GM18951 (cell line): Measurements from ENCODE around the gene MAN1A2.
"Not testable (repeated sequence)": the region's sequence is repeated elsewhere in the genome, so short reads cannot be mapped to it uniquely, and the experiment has no call there.

Experiments used
- POLR2A ChIP-seq: IDR thresholded peaks from 4 replicates; pipeline ENCODE4 v1.6.1; 2011; ENCODE audit warnings: mild to moderate bottlenecking; ENCODE audit not compliant: insufficient read length, insufficient read depth; ENCODE audit errors: extremely low read depth
- in situ Hi-C: fragments of 300-500 bp; cut with MboI; formaldehyde crosslinking; loops from one replicate; pipeline ENCODE4 v1.12.0; 2022; ENCODE audit warnings: low sequenced_read_pairs, mixed read lengths, inconsistent platforms; ENCODE audit not compliant: unreplicated experiment

Gene MAN1A2

GRCh38 chr1:117367046-117368025 is at the start of gene MAN1A2:
Gene MAN1A2 (plus strand): TSS chr1:117367449. CDS start chr1:117368184, 735 bp downstream.
- in situ Hi-C loops = no loop called here

GRCh38 chr1:117318011-117318410 is 49.2 kb upstream of the MAN1A2 start:
- in situ Hi-C loops = no loop called here
- no peak for TF ChIP-seq POLR2A

More at GRCh38 chr1:117367046-117368025, at the start of gene MAN1A2:
- peak; percentile 91 for TF ChIP-seq POLR2A

- in situ Hi-C loops = no loop called here
- no peak for TF ChIP-seq POLR2A
These were observed 48.8 kb upstream of the MAN1A2 start for GRCh38 chr1:117318426-117318825.

- no peak for TF ChIP-seq POLR2A
- in situ Hi-C loops = no loop called here
These were observed 46.7 kb upstream of the MAN1A2 start for GRCh38 chr1:117320515-117320914.

- in situ Hi-C loops = no loop called here
- no peak for TF ChIP-seq POLR2A
These were observed 45.3 kb upstream of the MAN1A2 start for GRCh38 chr1:117321680-117322609.

- in situ Hi-C loops = no loop called here
- no peak for TF ChIP-seq POLR2A
These were observed 42.9 kb upstream of the MAN1A2 start for GRCh38 chr1:117324357-117324756.

GRCh38 chr1:117326035-117326434 is 41.2 kb upstream of the MAN1A2 start:
- in situ Hi-C loops = not testable (repeated sequence)

- no peak for TF ChIP-seq POLR2A
- in situ Hi-C loops = no loop called here
These were observed 40.2 kb upstream of the MAN1A2 start for GRCh38 chr1:117327011-117327410.

GRCh38 chr1:117335376-117336086 is 31.7 kb upstream of the MAN1A2 start:
- no peak for TF ChIP-seq POLR2A
- in situ Hi-C loops = no loop called here

GRCh38 chr1:117336088-117336817 is 31.0 kb upstream of the MAN1A2 start:
- in situ Hi-C loops = no loop called here
- no peak for TF ChIP-seq POLR2A

- in situ Hi-C loops = no loop called here
- TF ChIP-seq POLR2A = no peak
These were observed 27.2 kb upstream of the MAN1A2 start for GRCh38 chr1:117339866-117340700.
